Panc1 (cell line): ENCODE data around the gene TNFRSF14.

Experiments
- POLR2AphosphoS5 ChIP-seq: IDR thresholded peaks from 2 replicates; pipeline ENCODE4 v1.6.1; 2012; ENCODE audit warnings: mild to moderate bottlenecking, low read depth, low read length, moderate library complexity
- SIN3A ChIP-seq: IDR thresholded peaks from 2 replicates; pipeline ENCODE4 v1.6.1; 2012; ENCODE audit warnings: low read depth, mild to moderate bottlenecking, low read length, moderate library complexity, borderline replicate concordance; ENCODE audit not compliant: insufficient read depth
- TF ChIP-seq, protein P1 (sequence below): fragments of 450-650 bp; IDR thresholded peaks from 2 replicates; pipeline ENCODE4 v1.5.1; 2017; ENCODE audit warnings: mild to moderate bottlenecking

DNA sequence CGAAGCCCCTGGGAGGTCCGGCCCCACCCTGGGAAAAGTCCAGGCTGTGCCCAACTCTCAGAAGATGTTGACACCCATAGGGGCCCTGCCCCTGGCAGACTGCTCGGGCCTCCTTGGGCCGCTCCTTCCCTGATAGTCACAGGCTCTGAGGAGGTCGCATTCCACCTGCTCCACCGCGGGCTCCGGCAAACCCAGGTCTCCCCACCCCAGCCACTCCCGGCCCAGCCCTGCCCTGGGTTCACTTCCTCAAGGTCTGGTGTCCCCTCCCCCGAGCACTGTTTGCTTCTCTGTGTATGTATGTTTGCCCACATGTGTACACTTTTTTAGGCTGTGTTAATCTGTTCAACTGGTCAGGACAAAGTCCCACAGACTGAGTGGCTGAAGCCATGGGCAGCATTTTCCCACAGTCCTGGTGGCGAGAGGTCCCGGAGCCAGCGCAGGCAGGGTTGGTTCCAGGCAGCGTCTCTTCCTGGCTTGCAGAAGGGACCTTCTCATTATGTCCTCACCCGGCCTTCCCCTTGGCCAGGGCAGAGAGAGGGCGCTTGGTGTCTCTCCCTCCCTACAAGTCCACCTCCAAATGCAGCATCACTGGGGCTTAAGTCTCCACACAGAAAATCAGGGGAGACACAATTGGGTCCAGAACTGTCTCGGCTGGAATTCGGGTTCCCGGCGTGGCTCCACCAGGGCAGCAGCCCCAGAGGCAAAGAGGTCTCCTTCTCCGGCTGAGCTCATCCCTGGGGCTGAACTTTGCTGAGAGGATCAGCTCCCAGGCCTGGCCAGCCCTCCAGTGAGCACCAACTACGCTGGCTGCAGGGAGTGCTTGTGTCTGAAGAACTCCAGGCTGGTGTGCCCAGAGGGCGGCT is 19.9 kb downstream of the TNFRSF14 start:
- TF ChIP-seq POLR2AphosphoS5 (no peak), SIN3A (no peak)
- TF ChIP-seq, protein P1, sequence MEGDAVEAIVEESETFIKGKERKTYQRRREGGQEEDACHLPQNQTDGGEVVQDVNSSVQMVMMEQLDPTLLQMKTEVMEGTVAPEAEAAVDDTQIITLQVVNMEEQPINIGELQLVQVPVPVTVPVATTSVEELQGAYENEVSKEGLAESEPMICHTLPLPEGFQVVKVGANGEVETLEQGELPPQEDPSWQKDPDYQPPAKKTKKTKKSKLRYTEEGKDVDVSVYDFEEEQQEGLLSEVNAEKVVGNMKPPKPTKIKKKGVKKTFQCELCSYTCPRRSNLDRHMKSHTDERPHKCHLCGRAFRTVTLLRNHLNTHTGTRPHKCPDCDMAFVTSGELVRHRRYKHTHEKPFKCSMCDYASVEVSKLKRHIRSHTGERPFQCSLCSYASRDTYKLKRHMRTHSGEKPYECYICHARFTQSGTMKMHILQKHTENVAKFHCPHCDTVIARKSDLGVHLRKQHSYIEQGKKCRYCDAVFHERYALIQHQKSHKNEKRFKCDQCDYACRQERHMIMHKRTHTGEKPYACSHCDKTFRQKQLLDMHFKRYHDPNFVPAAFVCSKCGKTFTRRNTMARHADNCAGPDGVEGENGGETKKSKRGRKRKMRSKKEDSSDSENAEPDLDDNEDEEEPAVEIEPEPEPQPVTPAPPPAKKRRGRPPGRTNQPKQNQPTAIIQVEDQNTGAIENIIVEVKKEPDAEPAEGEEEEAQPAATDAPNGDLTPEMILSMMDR = no peak
